Measurements from ENCODE around the gene MOSPD2. TPM values are rescaled to one million over a fixed set of nuclear protein-coding genes. Genes with fewer than 3 reads are reported as not detected.

The MOSPD2 gene
- total and polyA plus RNA-seq, 2 donors (not counting 3 experiments of a cell fraction or from before 2014, with no cell fraction given) = 4.9 to 14.9 TPM

GRCh38 chrX:14930663-14931062 is 57.4 kb downstream of the MOSPD2 start:
- Histone ChIP-seq H4K20me1 (replicated peaks; ENCODE audit: control insufficient read depth, extremely low read depth, insufficient read depth, low read length) (no peaks in the 10 kb centered on the region), H3K36me3 (ENCODE audit: control insufficient read depth in 2 of 2, extremely low read depth in 1 of 2, insufficient read depth in 2 of 2, low read length in 2 of 2) (no peaks in the 10 kb centered on the region), H3K4me2 (ENCODE audit: insufficient read depth, low read length) (no peak overlapping the region), H2AFZ (ENCODE audit: low read depth, low read length) (no peak overlapping the region), H3K9ac (replicated peaks; ENCODE audit: extremely low read depth, insufficient read depth, low read length) (no peak overlapping the region), H3K9me3 (replicated peaks; ENCODE audit: control insufficient read depth, insufficient read depth, low read length) (no peaks in the 10 kb centered on the region), H3K4me1 (ENCODE audit: control insufficient read depth, extremely low read depth, insufficient read depth, low read length) (peaks cover 10% of the 10 kb centered on the region), H3K4me3 (replicated peaks in 1 of 3; ENCODE audit: insufficient read depth in 1 of 3, low read depth in 1 of 3, low read length in 3 of 3) (no peak overlapping the region), H3K79me2 (ENCODE audit: control insufficient read depth, insufficient read depth, low read length) (no peaks in the 10 kb centered on the region), H3K9me1 (replicated peaks; ENCODE audit: control insufficient read depth, extremely low read depth, insufficient read depth, low read length) (no peaks in the 10 kb centered on the region), H3K27me3 (ENCODE audit: control insufficient read depth in 2 of 2, insufficient read depth in 2 of 2, low read length in 2 of 2) (no peaks in the 10 kb centered on the region), H3K27ac (ENCODE audit: insufficient read depth, low read depth, low read length) (no peak overlapping the region)
- DNase-seq (ENCODE audit: low read depth, low spot score) (no peak), FAIRE-seq (no peak)
- dilution Hi-C loops (cut with MboI; ENCODE audit: extremely low pct_ligation_motif_present, low sequenced_read_pairs) (no loop called here), intact Hi-C loops (cut with micrococcal nuclease) (no loop called here)
- POLR2A ChIA-PET = no interaction called here
- no TSS peak for BruUV-seq (replicated peaks)
- TF ChIP-seq EZH2 (IDR thresholded peaks at IDR 0.05; ENCODE audit: borderline replicate concordance, low read depth, low read length, severe bottlenecking) (no peak), MYC (IDR thresholded peaks at IDR 0.05; ENCODE audit: low read depth, low read length) (no peak)
- CTCF ChIA-PET = no interaction called here

GRCh38 chrX:14932136-14932535 is 58.9 kb downstream of the MOSPD2 start:
- FAIRE-seq (no peak), DNase-seq (ENCODE audit: low read depth, low spot score) (no peak)
- H3K4me1 ChIP-seq (ENCODE audit: control insufficient read depth, extremely low read depth, insufficient read depth, low read length) = peaks cover 3% of the 10 kb centered on the region
- H4K20me1 ChIP-seq (replicated peaks; ENCODE audit: control insufficient read depth, extremely low read depth, insufficient read depth, low read length) = no peaks in the 10 kb centered on the region
- TF ChIP-seq MAX (IDR thresholded peaks at IDR 0.05; ENCODE audit: insufficient read depth, insufficient read length) = no peak
- TF ChIP-seq MYC (IDR thresholded peaks at IDR 0.05; ENCODE audit: low read depth, low read length) = no peak
- TF ChIP-seq POLR2A (IDR thresholded peaks at IDR 0.05; ENCODE audit: low read depth, low read length) = no peak
- no peak for TF ChIP-seq POLR2AphosphoS5 (IDR thresholded peaks at IDR 0.05; ENCODE audit: insufficient read depth, low read depth, low read length)
- TF ChIP-seq CTCF (IDR thresholded peaks at IDR 0.05; ENCODE audit: extremely low read depth in 1 of 2, insufficient read depth in 1 of 2, low read depth in 1 of 2, low read length in 2 of 2) = no peak
- no peak for TF ChIP-seq FOS (IDR thresholded peaks at IDR 0.05; ENCODE audit: borderline replicate concordance, insufficient read depth, low read length)
- no peak for TF ChIP-seq GATA2 (IDR thresholded peaks at IDR 0.05; ENCODE audit: insufficient read depth, insufficient read length, low read depth, low read length)
- TF ChIP-seq EZH2 (IDR thresholded peaks at IDR 0.05; ENCODE audit: borderline replicate concordance, low read depth, low read length, severe bottlenecking) = no peak
- TF ChIP-seq JUN (IDR thresholded peaks at IDR 0.05; ENCODE audit: borderline replicate concordance, insufficient read depth, insufficient read length, low read depth) = no peak
- dilution Hi-C loops (cut with MboI; ENCODE audit: extremely low pct_ligation_motif_present, low sequenced_read_pairs) = no loop called here
- CTCF ChIA-PET = no interaction called here
- no TSS peak for BruUV-seq (replicated peaks)
- intact Hi-C loops (cut with micrococcal nuclease) = no loop called here
- no peak overlapping the region for H3K9ac ChIP-seq (replicated peaks; ENCODE audit: extremely low read depth, insufficient read depth, low read length)
- H3K36me3 ChIP-seq (ENCODE audit: control insufficient read depth in 2 of 2, extremely low read depth in 1 of 2, insufficient read depth in 2 of 2, low read length in 2 of 2) = no peaks in the 10 kb centered on the region
- H3K9me3 ChIP-seq (replicated peaks; ENCODE audit: control insufficient read depth, insufficient read depth, low read length) = no peaks in the 10 kb centered on the region
- POLR2A ChIA-PET = no interaction called here
- H2AFZ ChIP-seq (ENCODE audit: low read depth, low read length) = no peak overlapping the region
- no peak overlapping the region for H3K4me3 ChIP-seq (replicated peaks in 1 of 3; ENCODE audit: insufficient read depth in 1 of 3, low read depth in 1 of 3, low read length in 3 of 3)
- no peaks in the 10 kb centered on the region for H3K79me2 ChIP-seq (ENCODE audit: control insufficient read depth, insufficient read depth, low read length)
- H3K27ac ChIP-seq (ENCODE audit: insufficient read depth, low read depth, low read length) = no peak overlapping the region
- no peaks in the 10 kb centered on the region for H3K27me3 ChIP-seq (ENCODE audit: control insufficient read depth in 2 of 2, insufficient read depth in 2 of 2, low read length in 2 of 2)
- H3K9me1 ChIP-seq (replicated peaks; ENCODE audit: control insufficient read depth, extremely low read depth, insufficient read depth, low read length) = no peaks in the 10 kb centered on the region
- H3K4me2 ChIP-seq (ENCODE audit: insufficient read depth, low read length) = no peak overlapping the region

All from endothelial cell of umbilical vein (primary cell).